ENCODE data around the gene FCN1. TPM values are rescaled to one million over a fixed set of nuclear protein-coding genes. Genes with fewer than 3 reads are reported as not detected.

The FCN1 gene
- total and polyA plus RNA-seq, 10 of the 15 experiments (the other 5 are each of a cell fraction or from before 2014, with no cell fraction given): 0.08 TPM; not detected in 9

DNA sequence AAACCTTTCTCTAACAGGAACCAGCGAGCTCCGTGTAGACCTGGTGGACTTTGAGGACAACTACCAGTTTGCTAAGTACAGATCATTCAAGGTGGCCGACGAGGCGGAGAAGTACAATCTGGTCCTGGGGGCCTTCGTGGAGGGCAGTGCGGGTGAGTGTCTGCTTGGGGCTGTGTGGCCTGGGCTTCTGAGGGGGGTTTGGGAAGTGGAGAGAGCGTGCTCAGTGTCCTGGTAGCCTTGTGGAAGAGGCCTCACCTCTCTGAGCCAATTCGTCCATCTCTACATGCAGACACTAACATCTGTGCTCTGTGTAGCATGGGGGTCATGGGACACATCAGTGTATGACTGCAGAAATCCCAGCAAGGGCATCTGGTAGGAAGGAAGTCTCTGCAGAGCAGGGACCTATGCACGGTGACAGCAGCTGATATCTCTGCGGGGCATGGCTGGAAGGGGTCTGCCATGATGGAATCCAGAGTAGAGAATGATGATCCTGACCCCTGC is 31.2 kb downstream of the FCN1 start (continued):
- TF ChIP-seq, protein P1, sequence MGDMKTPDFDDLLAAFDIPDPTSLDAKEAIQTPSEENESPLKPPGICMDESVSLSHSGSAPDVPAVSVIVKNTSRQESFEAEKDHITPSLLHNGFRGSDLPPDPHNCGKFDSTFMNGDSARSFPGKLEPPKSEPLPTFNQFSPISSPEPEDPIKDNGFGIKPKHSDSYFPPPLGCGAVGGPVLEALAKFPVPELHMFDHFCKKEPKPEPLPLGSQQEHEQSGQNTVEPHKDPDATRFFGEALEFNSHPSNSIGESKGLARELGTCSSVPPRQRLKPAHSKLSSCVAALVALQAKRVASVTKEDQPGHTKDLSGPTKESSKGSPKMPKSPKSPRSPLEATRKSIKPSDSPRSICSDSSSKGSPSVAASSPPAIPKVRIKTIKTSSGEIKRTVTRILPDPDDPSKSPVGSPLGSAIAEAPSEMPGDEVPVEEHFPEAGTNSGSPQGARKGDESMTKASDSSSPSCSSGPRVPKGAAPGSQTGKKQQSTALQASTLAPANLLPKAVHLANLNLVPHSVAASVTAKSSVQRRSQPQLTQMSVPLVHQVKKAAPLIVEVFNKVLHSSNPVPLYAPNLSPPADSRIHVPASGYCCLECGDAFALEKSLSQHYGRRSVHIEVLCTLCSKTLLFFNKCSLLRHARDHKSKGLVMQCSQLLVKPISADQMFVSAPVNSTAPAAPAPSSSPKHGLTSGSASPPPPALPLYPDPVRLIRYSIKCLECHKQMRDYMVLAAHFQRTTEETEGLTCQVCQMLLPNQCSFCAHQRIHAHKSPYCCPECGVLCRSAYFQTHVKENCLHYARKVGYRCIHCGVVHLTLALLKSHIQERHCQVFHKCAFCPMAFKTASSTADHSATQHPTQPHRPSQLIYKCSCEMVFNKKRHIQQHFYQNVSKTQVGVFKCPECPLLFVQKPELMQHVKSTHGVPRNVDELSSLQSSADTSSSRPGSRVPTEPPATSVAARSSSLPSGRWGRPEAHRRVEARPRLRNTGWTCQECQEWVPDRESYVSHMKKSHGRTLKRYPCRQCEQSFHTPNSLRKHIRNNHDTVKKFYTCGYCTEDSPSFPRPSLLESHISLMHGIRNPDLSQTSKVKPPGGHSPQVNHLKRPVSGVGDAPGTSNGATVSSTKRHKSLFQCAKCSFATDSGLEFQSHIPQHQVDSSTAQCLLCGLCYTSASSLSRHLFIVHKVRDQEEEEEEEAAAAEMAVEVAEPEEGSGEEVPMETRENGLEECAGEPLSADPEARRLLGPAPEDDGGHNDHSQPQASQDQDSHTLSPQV (IDR thresholded peaks at IDR 0.05): no peak
- TF ChIP-seq NR2C1 (IDR thresholded peaks at IDR 0.05): no peak

DNA sequence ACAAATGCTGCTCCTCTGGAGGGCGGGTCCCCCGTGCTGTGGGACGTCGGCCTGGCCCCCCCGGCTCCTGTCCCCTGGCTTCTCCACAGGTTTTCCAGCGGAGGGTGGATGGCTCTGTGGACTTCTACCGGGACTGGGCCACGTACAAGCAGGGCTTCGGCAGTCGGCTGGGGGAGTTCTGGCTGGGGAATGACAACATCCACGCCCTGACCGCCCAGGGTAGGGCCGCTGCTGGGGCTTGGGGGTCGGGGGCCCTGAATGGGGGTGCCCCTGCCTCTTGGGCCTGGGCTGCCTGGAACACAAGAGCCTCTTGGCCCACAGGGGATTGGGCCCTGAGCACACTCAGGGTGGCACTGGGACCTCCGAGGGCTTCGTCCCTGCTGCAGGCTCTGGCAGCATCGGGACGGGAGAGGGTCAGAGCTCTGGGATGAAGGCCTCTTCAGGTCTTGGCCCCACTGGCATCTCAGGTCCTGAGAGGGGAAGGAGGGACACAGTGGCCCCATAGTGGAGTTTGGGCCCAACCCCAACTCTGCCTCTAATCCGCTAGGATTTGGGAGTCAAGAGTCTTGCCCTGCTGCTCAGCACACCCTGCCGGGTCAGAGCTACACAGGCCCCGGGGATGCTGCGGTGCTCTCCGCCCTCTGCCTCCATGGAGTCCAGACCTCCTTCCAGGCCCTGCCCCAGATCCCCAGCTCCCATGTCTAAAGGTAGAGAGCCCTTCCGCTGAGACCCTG is 31.9 kb downstream of the FCN1 start:
- DNase-seq (ENCODE audit: low read depth, low spot score) (no peak), FAIRE-seq (no peak), ATAC-seq (no peak)
- Histone ChIP-seq H3K79me2 (ENCODE audit: control insufficient read depth, insufficient read depth, low read length) (no peaks in the 10 kb centered on the region), H3K4me3 (no peak overlapping the region), H3K36me3 (ENCODE audit: control insufficient read depth in 2 of 2, insufficient read depth in 2 of 2, low read length in 1 of 2) (no peaks in the 10 kb centered on the region), H3K27ac (ENCODE audit: control insufficient read depth, insufficient read depth) (no peak overlapping the region), H3K9ac (ENCODE audit: control insufficient read depth, insufficient read depth, low read length) (no peak overlapping the region), H3K4me1 (ENCODE audit: control insufficient read depth, insufficient read depth, low read length) (peaks cover 5% of the 10 kb centered on the region; the same call in 1 of the 2 replicates), H3K27me3 (replicated peaks in 1 of 2; ENCODE audit: control insufficient read depth in 2 of 2, insufficient read depth in 2 of 2, low read length in 1 of 2) (no peaks in the 10 kb centered on the region; a peak in 1 of 4 replicates), H4K20me1 (ENCODE audit: control insufficient read depth, insufficient read depth) (no peaks in the 10 kb centered on the region), H3K9me3 (replicated peaks; ENCODE audit: control insufficient read depth, insufficient read depth, low read length) (no peaks in the 10 kb centered on the region), H3K4me2 (ENCODE audit: control insufficient read depth, insufficient read depth) (no peak overlapping the region), H2AFZ (ENCODE audit: control insufficient read depth, low read depth, low read length) (no peak overlapping the region)
- intact Hi-C loops (cut with micrococcal nuclease; ENCODE audit: unreplicated experiment) (no loop called here), in situ Hi-C loops (cut with MboI) (no loop called here)
- BruUV-seq (replicated peaks): no TSS peak
- WGBS (ENCODE audit: insufficient coverage, insufficient replicate concordance, low lambda C conversion rate, missing lambda C conversion rate): 62% methylated on average over 24 of the region's 24 CpGs
- CTCF ChIA-PET: interaction anchor here (0.7 kb wide), 1 partner anchor 671 kb away, joined by 3 read pairs; no protein-coding TSS in a partner anchor
- POLR2A ChIA-PET: no interaction called here
- TF ChIP-seq NFYB (IDR thresholded peaks at IDR 0.05; ENCODE audit: insufficient read depth, low read depth, low read length) (no peak), ESRRA (IDR thresholded peaks at IDR 0.05; ENCODE audit: low read length) (no peak), RELA (IDR thresholded peaks at IDR 0.05; ENCODE audit: borderline replicate concordance, partially characterized antibody) (no peak), NR2C1 (IDR thresholded peaks at IDR 0.05) (no peak)
- RAD21 ChIA-PET (ENCODE audit: unreplicated experiment): no interaction called here
- SMC1A ChIA-PET (ENCODE audit: uncharacterized antibody, unreplicated experiment): no interaction called here

Measured in GM12878 (cell line).